HG02884 (cell line): Measurements from ENCODE around the gene MROH8.
"Not testable (repeated sequence)": the region's sequence is repeated elsewhere in the genome, so short reads cannot be mapped to it uniquely, and the experiment has no call there.

Source experiments
- ATAC-seq: cut with Tn5 transposase; IDR thresholded peaks from one replicate; pipeline ENCODE4 v1.9.1; 2021; ENCODE audit warnings: mild to moderate bottlenecking, moderate library complexity; ENCODE audit not compliant: unreplicated experiment

MROH8 gene

GRCh38 chr20:37095599-37096414 is 83.5 kb downstream of the MROH8 start, which contains the start of gene RBL1:
Gene RBL1 (minus strand): TSS chr20:37095997. CDS start chr20:37095928, 69 bp downstream.
- ATAC-seq, result peak; percentile 61

- ATAC-seq, result no peak
These were observed 84.2 kb downstream of the MROH8 start for GRCh38 chr20:37095108-37095598.

GRCh38 chr20:37090407-37090806 is 88.9 kb downstream of the MROH8 start:
- no peak for ATAC-seq

GRCh38 chr20:37081717-37082289 is 97.5 kb downstream of the MROH8 start:
- ATAC-seq, result no peak

GRCh38 chr20:37077009-37077408 is 102.3 kb downstream of the MROH8 start:
- ATAC-seq, result no peak

GRCh38 chr20:37075932-37076685 is 103.2 kb downstream of the MROH8 start:
- no peak for ATAC-seq

GRCh38 chr20:37072293-37073196 is 106.8 kb downstream of the MROH8 start:
- ATAC-seq, result no peak

GRCh38 chr20:37071481-37071911 is 107.9 kb downstream of the MROH8 start:
- no peak for ATAC-seq

- ATAC-seq, result not testable (repeated sequence)
These were observed 109.8 kb downstream of the MROH8 start for GRCh38 chr20:37069563-37069962.

- no peak for ATAC-seq
These were observed 113.2 kb downstream of the MROH8 start for GRCh38 chr20:37066168-37066567.

GRCh38 chr20:37055276-37055675 is 124.1 kb downstream of the MROH8 start:
- no peak for ATAC-seq

- no peak for ATAC-seq
These were observed 126.0 kb downstream of the MROH8 start for GRCh38 chr20:37053230-37053950.
